ENCODE measurements around the gene EDN3.

EDN3 gene

GRCh38 chr20:59365611-59366285 is 65.3 kb downstream of the EDN3 start:
- DNase-seq (ENCODE audit: low spot score): no peak

- DNase-seq (ENCODE audit: low spot score): no peak
Observed at GRCh38 chr20:59371431-59371830, 71.0 kb downstream of the EDN3 start.

GRCh38 chr20:59374261-59374660 is 73.8 kb downstream of the EDN3 start:
- DNase-seq (ENCODE audit: low spot score): no peak

- no peak for DNase-seq (ENCODE audit: low spot score)
Observed at GRCh38 chr20:59375541-59375940, 75.1 kb downstream of the EDN3 start.

Data from germinal center (tissue), 1 donor.